Inferior parietal cortex (tissue), 1 donor: ENCODE measurements around the gene CBS.
"Not testable (repeated sequence)": the region's sequence is repeated elsewhere in the genome, so short reads cannot be mapped to it uniquely, and the experiment has no call there.

Source experiments
- DNase-seq: peaks from one replicate; pipeline ENCODE4 v3.0.0-alpha.2; 2016; ENCODE audit errors: extremely low spot score

CBS gene

GRCh38 chr21:43025636-43026180, 49.9 kb downstream of the CBS start:
- DNase-seq, result no peak

GRCh38 chr21:43024439-43025136, 51.0 kb downstream of the CBS start:
- DNase-seq, result no peak

GRCh38 chr21:43023175-43023574, 52.5 kb downstream of the CBS start:
- DNase-seq, result no peak

GRCh38 chr21:43021756-43022600, 53.7 kb downstream of the CBS start:
- DNase-seq, result no peak

- no peak for DNase-seq
Observed at GRCh38 chr21:43021191-43021590, 54.4 kb downstream of the CBS start.

GRCh38 chr21:43020771-43021170, 54.9 kb downstream of the CBS start:
- DNase-seq, result no peak

GRCh38 chr21:43020177-43020576, 55.5 kb downstream of the CBS start:
- no peak for DNase-seq

- no peak for DNase-seq
Observed at GRCh38 chr21:43018519-43018918, 57.1 kb downstream of the CBS start.

GRCh38 chr21:43016728-43017127, 58.9 kb downstream of the CBS start:
- DNase-seq, result no peak

- DNase-seq, result no peak
Observed at GRCh38 chr21:43015906-43016540, 59.6 kb downstream of the CBS start.

GRCh38 chr21:43012596-43012995, 63.0 kb downstream of the CBS start:
- no peak for DNase-seq

GRCh38 chr21:43006874-43007208, 68.8 kb downstream of the CBS start:
- DNase-seq, result no peak

- not testable (repeated sequence) for DNase-seq
Observed at GRCh38 chr21:43006051-43006873, 69.4 kb downstream of the CBS start.

- no peak for DNase-seq
Observed at GRCh38 chr21:43005635-43006034, 70.0 kb downstream of the CBS start.

GRCh38 chr21:43004926-43005325, 70.7 kb downstream of the CBS start:
- DNase-seq, result no peak
